HG03575 (cell line): ENCODE measurements around the gene RHOA.
A peak's percentile ranks its signal among the peaks of the same experiment; 100 is the strongest.

Experiments
- ATAC-seq: cut with Tn5 transposase; IDR thresholded peaks from one replicate; pipeline ENCODE4 v1.9.1; 2021; ENCODE audit not compliant: unreplicated experiment, insufficient number of reproducible peaks, low FRiP score; ENCODE audit errors: extremely low read depth

RHOA gene

DNA sequence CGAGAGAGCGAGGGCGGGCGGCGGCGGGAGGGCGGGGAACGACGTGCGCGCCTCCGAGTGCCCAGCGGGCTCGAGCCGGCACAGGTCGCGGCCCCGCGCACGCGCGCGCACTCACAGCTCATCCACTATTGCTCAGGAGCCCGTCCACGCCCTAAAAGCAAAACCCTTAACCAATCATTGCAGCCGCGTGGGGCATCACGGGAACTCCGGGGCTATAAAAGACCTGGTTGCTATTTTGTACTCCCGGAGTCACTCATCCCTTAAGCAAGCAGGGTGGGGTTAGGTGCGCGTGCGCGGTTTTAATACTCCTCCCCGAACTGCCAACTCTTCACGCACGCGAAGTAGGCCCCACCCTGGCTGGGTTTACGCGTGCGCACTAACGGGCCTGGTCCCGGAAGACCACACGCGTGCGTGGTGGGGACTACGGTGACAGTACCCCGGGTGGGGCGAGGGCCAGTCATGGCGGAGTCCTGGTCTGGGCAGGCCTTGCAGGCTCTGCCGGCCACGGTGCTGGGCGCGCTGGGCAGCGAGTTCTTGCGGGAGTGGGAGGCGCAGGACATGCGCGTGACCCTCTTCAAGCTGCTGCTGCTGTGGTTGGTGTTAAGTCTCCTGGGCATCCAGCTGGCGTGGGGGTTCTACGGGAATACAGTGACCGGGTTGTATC, at the start of gene RHOA, which contains the start of gene TCTA:
TSS of gene RHOA (minus strand) at position 9 of the 664 bp plus-strand sequence. CDS start 36,387 bp downstream, outside the sequence.
TSS of gene TCTA (plus strand) at position 456 of the 664 bp plus-strand sequence. CDS start at position 460, 4 bp downstream.
- peak; percentile 45 for ATAC-seq

DNA sequence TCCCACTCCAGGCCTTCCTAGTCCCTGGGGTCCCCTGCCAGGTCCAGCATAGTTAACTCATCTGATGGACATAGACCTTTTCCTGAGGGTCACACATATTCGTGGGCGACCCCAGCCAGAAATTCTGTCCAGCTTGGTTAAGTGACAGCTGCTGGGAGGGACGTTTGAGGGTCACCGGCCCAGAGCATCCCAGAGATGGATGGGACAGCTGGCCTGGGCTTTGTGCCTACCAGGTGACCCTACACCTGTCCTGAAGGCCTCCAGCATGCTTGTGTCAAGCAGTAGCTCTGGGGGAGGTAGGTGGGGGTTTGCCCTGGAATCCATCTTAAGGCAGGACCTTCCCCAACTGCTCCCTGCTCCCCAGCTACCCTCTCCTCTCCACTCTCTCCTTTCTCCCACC, 49.2 kb upstream of the RHOA start:
- no peak for ATAC-seq

DNA sequence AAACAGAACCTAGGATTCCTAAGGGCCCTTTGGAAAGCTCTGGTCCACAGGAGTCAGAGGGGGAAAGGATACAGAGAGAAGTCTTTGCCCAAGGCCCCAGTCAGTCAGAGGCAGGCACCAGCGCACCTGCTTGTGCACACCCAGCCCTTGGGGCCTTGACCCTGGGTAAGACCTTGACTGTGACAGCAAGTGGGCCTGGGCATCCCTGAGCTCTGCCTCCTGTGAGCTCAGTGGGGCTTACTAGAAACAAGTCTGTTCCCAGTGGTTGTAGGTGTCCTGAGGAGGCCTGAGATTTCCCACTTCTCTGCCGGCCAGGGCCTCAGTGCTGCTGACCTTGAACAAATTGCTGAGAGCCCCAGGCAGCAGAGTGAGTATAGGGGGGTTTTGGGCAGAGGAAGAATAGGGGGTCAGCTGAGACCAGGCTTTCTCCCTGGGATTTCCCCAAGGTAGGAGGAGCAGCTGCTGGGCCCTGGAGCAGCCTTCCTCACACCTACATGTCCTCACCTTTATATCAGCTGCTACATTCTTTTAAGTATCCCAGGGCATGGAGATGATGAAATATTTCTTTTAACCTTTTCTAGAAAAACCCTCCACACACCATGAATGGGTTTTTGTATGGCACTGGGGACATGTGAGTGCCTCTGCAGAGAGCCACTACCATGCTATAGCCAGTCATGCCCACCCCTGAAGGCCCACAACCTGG, 48.6 kb upstream of the RHOA start:
- no peak for ATAC-seq

DNA sequence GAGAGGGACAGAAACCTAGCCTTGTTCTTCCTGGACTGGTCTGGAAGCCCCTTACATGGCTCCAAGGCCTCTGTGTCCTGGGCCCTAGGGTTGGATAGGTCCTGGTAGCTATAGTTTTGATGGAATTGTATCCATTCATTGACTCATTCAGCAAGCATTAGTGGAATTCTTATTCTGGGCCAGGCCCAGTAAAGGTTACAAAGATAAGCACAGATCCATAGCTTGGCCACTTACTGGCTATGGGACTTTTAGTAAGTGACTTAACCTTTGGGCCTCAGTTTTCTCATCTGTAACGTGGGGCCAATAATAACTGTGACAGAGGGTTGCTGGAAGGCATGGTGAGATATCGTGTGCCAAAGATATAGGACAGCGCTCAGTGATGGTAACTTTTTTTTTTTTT, 44.7 kb upstream of the RHOA start:
- ATAC-seq, result no peak

DNA sequence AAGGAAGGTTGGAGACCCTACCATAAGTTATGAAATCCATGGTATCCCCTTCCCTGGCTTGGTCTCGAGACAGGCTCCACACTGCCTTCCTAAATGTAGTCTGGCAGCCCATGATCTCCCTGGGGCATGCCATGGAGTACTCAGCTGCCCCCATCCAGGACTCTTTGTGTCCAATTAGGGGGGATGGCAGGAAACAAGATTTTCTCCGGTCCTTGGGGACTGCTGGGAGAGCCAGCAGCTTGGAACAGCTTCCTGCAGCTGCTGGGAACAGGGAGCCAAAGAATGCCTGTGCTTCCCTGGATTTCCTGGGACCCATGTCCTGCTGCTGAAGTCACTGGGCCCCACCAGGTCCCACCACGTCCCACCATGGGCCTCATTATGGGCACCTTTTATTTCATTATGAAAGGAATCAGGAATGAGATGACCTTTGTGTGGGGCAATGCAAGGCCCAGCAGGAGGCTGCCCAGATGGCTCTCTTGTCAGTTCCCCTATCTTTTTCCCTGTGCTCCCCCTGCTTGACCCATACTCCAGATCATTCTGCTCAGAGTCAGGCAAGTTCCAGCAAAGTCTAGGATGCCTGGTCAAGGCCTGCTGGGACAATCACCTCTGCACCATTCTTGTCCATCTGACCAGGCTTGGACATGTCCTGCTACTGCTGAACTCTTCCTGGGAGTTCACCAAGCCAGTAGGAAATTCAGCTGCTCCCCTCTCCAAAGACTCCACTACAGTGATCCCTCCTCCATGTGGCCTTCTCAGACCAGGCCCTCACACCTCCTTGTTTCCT, 43.3 kb upstream of the RHOA start:
- ATAC-seq, result no peak

DNA sequence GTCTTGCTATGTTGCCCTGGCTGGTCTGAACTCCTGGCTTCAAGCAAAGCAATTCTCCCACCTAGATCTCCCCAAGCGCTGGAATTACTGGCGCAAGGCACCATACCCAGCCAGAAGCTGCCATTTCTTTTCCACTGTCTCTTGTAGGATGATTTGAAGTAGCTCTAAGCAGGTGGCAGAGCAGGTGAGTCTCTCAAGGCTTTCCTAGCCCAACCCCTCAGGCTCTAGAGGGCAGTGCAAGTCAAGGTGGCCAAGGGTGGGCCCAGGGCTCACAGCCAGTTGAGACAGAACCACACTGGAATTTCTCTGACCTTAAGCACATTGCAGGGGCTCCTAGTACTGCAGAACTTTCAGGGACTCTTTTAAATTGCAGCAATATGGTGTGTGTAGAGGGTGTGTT, 42.7 kb upstream of the RHOA start:
- ATAC-seq, result no peak

DNA sequence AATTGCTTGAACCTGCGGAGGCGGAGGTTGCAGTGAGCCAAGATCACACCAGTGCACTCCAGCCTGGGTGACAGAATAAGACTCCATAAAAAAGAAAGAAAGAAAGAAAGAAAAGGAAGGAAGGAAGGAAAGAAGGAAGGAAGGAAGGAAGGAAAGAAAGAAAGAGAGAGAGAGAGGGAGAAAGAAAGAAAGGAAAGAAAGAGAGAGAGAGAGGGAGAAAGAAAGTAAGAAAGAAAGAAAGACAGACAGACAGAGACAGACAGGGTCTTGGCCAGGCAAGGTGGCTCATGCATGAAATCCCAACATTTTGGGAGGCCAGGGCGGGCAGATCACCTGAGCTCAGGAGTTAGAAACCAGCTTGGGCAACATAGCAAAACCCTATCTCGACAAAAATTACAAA, 41.8 kb upstream of the RHOA start:
- no peak for ATAC-seq

DNA sequence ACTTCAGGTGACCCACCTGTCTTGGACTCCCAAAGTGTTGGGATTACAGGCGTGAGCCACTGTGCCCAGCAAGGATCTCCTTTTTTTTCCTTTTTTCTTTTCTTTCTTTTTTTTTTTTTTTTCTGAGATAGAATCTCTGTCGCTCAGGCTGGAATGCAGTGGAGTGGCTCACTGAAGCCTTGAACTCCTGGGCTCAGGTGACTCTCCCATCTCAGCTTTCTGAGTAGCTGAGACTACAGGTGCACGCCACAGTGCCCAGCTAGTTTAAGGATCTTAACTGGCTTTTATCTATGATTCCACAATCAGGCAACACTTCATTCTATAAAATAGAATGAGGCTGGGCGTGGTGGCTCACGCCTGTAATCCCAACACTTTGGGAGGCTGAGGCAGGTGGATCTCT, 33.6 kb upstream of the RHOA start:
- ATAC-seq, result no peak

DNA sequence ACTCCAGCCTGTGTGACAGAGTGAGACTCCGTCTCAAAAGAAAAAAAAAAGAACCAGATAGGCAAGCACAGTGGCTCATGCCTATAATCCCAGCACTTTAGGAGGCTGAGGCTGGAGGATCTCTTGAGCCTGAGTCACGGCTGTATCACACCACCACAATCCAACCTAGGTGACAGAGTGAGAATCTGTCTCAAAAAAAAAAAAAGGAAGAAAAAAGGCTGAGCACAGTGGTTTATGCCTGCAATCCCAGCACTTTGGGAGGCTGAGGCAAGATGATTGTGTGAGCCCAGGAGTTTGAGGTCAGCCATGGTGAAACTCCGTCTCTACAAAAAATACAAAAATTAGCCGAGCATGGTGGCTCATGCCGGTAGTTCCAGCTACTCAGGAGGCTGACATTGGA, 23.0 kb upstream of the RHOA start:
- ATAC-seq, result no peak

DNA sequence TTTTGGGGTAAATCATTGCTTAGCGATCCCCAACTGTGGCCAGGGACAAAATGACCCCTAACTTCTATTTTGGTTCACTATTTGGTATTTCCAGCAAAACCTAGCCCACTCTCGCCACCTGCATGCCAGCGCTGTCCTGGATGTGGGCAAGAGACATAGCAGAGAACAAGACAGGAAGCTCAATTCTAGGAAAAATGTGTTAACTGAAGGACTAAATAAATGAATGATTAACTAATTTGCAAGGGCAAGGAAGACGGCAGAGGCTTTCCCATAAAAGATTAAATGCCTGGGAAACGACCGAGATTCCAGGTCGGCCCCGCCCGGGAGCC, 16.9 kb upstream of the RHOA start:
- no peak for ATAC-seq

DNA sequence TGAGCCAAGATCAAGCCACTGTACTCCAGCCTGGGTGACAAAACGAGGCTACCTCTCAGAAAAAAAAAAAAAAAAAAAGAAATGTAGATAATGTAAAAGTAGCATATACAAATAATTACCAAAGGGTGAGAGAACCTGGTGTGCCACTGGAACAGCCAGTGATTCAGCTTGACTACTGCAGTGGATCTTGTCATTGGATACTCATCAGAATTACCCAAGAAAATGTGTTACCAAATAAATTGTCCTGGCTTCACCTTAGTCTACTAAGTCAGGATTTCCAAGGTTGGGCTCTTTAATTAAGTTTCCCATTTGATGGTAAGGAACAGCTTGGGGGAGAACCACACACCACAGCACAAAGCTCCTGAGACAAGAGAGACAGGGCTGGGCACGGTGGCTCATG, 15.8 kb upstream of the RHOA start:
- no peak for ATAC-seq

DNA sequence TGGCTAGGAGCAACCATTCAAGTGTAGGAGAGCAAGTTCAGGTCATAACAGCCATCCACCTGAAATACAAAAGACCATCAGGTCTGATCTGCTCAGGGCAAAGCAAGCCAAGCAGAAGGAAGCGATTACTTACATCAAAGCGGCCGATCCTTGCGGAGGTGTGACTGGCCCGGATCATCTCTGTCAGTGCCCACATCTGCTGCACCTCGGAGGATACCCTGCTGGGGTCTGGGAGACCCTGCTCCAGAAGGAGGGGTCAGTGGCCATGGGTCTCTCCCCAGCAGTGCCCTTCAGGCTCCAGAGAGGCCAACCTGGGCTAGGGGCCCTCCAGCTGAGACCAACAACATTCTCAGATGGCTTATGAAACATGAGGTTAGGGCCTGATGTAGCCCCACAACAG, 13.0 kb upstream of the RHOA start:
- ATAC-seq, result no peak

DNA sequence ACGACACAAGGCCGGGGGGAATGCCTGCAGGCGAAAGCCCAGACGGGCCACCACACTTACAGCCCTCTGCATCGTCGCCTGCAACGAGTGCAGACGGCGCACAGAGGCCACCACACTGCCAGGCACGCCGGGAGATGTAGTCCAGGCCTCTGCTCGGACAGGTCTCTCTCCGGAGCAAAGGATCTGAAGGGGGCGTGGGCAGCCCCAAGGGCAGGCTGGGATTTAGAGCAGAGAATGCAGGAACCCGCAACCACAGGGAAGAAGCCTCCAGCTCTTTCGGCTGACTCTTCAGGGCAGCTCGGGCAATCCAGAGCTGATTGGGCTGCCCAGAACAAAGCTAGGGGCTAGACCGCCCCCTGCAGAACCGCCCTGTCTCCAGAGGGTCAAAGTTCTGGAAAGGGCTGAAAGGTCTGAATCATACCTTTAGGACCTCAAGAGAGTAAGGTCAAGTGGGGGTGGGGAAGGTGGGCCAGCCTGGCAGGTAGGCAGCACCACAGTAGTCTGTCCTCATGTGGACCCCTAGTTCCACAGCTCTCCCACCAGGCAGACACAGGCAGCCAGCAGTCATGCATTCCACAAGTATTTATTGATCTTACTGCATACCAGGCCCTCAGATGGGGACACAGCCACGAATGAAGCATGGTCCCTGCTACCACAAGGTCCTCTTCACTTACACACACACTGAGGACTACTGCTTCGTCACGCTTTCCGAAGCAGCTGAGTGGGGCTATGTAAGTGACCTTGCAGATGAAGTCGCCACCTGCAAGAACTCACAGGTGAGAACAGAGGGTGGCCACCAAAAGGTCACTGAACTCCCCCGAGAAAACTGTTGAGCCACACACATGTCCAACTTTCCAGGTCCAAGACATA, 10.8 kb upstream of the RHOA start, which contains the start of gene AMT:
TSS of gene AMT (minus strand) at position 95 of the 870 bp plus-strand sequence. CDS start at position 72, 23 bp downstream.
- no peak for ATAC-seq

DNA sequence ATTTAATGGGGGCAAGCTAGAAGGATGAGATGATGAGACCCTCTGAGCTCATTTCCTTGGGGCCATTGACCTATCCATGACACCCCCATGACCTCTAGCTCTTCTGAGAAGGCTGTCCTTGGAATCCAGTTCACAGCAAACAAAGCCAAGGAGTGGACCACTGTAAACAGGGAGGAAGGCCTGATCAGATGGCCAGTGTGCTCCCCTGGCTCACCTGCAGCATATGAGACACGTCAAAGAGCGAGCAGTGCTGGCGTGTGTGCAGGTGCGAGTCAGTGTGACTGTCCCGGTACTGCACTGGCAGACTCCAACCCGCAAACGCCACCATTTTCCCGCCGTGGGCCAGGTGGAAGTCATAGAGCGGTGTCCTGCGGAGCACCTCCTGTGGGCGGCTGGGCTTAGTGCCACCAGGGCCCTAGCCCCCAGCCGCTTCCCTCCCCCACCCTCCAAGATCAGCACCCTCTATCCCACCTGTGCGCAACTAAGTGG, 10.2 kb upstream of the RHOA start:
- no peak for ATAC-seq

DNA sequence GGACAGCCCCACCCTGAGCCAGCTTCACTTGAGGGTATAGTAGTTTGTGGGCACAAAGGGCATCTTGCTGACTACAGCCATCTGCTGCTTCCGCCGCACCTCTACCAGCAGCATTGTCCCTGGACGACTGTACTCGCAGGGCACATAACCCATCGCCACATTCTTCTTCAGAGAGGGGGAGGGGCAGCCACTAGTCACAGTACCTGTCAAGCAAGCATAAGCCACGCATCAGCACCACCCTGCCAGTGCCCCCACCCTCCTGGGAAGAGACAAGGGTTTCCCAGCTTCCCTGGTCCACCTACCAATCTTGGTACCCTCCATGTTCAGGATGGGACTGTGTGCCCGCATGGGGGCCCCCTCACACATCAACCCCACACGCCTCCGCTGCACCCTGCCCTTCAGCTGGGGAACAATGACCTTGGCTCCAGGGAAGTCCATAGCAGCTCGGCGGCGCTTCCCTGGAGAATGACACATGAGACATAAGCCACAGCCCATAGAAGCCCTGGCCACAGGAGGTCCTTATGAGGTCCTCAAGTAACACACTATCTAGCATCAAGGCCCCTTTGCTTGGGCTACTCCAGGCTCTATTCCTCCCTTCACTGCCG, 5.8 kb upstream of the RHOA start:
- ATAC-seq, result no peak

DNA sequence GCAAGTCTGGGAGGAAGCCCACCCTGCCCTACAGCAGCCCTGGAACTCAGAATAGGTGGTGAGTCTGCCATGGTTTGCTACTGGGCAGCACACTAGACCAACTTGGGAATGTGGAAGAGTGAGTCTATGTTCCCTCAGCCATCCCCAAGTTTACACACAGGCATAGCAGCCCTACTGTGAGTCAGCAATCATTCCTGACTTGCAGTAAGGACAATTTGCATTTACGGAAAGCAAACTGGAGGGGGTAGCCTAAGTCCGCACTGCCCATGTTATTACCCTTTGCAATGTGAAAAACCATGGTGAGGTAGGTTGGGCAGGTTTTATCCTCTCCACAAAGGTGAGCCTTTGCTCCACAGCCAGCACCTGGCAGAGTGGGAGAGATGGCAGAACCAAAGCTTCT, 5.1 kb upstream of the RHOA start:
- ATAC-seq, result no peak

DNA sequence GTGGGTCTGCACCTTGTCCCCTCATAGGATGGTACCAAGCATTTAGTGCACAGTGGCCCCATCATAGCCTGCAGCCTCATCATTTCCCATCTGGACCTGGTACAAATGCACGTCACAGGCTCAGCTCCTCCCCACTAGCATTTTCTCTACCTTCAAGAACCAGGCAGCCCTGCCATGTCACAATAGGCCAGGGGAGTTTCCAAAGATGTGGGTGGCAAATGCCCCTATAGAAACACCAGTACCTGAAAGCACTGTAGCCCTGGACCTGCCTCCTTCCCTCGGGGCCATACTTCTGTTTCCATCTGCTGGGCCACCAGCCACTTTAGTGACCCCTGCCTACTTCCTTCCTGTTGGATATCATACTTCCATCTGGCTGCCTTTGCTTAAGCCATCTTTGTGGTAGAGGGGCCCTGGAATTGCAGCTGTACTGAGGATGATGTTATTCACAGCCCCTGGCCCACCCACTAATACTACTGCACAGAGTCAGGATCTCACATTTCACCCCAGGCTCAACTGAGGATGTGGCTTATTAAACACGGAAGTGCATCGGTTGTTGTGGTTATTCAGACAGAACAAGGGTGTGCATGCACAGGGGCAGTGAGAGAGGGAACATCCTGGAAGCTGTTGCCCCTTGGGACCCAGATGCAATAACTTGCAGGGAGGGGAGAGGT, 4.3 kb upstream of the RHOA start:
- ATAC-seq, result no peak

DNA sequence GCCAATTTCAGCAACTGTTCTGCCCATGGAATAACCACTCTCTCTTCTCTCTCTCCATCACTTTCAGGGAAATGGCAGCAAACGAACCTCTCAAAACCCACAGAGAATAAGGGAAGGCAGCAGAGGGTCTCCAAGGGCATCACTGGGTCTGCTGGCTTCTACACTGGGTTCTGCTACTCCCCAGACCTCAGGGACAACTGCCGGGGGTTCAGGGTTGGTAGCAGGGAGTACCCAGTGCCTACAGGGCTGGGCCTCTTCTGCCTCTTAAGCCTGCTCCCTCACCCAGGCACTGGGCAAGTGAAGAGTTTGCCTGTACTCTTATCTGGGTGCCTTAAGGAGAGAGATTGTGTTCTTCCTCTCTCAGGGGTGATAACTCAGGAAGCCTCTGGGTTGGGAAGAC, 3.0 kb upstream of the RHOA start:
- no peak for ATAC-seq
